GM19023 (cell line): ENCODE measurements around the gene LYPLA2.
"Not testable (repeated sequence)": the region's sequence is repeated elsewhere in the genome, so short reads cannot be mapped to it uniquely, and the experiment has no call there.

Experiments
- ATAC-seq: cut with Tn5 transposase; IDR thresholded peaks from one replicate; pipeline ENCODE4 v1.9.1; 2021; ENCODE audit warnings: mild to moderate bottlenecking, moderate library complexity; ENCODE audit not compliant: unreplicated experiment

Gene LYPLA2

DNA sequence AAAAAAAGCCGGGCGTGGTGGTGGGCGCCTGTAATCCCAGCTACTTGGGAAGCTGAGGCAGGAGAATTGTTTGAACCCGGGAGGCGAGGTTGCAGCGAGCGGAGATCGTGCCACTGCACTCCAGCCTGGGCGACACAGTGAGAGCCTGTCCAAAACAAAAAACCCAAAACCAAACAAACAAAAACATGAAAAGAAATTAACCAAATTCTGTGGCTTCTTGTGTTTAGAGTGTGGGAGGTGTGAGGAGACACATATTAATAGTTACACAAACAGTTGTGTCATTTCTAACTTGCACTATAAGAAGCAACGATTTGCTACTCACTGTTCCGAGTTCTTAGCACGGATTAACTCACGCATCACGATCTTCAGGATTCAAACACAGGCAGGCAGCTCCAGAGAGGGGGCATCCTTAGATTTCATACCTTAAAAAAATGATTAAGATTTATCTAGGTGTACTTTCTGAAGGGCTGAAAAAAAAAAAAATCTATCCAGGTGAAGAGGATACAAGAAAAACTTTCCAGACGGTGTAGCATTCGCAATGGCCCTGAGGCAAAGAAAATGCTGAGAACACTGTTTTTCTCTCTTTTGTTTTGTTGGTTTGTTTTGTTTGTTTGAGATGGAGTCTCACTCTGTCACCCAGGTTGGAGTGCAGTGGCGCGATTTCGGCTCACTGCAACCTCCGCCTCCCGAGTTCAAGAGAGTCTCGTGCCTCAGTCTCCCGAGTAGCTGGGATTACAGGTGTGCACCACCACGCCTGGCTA lies 35.0 kb downstream of the LYPLA2 start:
- peak; percentile 70 for ATAC-seq

DNA sequence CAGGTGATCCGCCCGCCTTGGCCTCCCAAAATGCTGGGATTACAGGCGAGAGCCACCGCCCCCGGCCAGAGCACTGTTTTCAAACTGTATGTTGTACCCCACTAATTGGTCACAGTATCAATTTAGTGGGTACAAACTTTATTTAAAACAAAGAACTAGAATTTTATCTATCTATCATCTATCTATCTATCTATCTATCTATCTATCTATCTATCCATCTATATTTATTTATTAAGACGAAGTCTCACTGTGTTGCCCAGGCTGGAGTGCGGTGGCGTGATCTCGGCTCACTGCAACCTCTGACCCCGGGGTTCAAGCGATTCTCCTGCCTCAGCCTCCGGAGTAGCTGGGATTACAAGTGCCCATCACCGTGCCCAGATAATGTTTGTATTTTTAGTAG lies 35.6 kb downstream of the LYPLA2 start:
- not testable (repeated sequence) for ATAC-seq

DNA sequence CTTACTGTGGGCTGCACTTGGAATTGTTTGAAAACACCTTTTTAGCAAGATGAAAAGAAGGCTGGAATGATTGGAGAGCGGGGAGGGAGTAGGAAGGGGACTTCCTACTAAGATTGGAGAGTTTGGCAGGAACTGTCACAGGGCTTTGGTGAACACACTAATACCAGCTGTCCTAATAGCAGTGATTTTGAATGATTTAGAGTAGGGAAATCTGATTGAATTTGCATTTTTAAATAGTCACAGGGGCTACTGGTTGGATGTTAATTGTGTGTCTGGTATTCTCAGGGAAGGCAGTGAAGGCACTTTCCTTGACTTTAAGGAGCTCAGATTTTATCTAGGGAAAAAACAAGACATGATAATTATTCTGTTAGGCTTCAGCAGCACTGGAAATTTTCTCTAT lies 36.8 kb downstream of the LYPLA2 start:
- ATAC-seq = no peak

DNA sequence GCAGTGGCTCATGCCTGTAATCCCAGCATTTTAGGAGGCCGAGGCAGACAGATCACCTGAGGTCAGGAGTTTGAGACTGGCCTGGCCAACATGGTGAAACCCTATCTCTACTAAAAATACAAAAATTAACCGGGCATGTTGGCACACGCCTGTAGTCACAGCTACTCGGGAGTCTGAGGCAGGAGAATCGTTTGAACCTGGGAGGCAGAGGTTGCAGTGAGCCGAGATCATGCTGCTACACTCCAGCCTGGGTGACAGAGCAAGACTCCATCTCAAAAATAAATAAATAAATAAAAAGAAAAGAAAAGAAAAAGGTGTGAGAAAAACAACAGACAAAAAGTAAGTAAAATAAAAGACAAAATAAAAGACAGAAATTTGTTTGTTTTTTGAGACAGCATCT lies 43.2 kb downstream of the LYPLA2 start:
- ATAC-seq = not testable (repeated sequence)

DNA sequence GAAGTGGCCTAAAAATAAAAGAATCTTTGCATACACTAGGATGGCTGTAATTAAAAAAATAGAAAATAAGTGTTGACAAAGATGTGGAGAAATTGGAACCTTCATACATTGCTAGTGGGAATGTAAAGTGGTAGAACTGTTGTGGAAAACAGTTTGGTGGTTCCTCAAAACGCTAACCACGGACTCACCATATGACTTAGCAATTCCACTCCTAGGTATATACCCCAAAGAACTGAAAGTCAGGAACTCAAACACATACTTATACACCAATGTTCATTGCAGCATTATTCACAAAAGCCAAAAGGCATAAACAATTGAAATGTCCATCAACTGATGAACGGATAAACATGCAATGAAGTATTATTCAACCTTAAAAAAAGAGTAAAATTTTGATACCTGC lies 45.1 kb downstream of the LYPLA2 start:
- ATAC-seq = no peak

DNA sequence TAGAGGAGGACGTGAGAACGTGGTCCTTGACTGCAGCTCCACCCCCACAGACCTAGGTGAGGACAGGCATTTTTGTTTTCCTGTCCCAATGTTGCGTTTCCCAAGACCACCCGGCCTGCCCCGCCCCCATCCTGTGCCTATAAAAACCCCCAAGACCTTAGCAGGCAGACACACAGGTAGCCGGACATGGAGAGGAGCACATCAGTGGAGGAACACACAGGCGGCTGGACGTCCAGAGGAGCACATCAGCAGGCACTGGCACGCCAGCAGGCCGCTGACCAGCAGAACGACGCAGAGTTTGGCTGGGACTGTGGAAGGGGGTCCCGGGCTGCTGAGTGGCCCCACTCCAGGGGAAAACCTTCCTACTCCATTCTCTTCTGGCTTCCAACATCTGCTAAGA lies 47.0 kb downstream of the LYPLA2 start:
- no peak for ATAC-seq

DNA sequence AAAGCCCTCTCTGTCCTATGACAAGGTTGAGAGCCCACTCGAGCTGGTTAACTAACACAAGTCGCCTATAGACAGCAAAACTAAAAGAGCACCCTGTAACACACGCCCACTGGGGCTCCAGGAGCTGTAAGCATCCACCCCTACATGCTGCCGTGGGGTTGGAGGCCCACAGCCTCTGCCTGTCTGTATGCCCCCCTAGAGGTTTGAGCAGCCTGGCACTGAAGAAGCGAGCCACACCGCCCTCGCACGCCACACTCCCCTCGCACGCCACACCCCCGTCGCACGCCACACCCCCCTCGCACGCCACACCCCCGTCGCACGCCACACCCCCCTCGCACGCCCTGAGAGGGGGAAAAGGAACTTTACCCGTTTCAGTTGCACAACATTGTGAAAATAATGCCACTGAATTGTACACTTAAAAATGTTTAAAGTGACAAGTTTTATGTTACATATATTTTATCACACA lies 47.5 kb downstream of the LYPLA2 start:
- ATAC-seq = peak; percentile 63

DNA sequence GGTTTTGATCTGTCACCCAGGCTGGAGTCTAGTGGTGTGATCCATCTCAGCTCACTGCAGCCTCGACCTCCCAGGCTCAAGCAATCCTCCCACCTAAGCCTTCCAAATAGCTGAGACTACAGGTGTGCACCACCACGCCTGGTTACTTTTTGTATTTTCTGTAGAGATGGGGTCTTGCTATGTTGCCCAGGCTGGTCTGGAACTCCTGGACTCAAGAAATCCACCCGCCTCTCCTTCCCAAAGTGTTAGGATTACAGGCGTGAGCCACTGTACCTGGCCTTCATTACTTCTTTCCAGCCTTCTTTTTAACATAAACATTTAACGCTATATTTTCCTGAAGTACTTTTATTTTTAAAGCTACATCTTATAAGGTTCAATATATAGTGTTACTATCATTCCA lies 52.7 kb downstream of the LYPLA2 start:
- ATAC-seq = no peak
